Measurements from ENCODE around the gene EIF4A3. TPM values are rescaled to one million over a fixed set of nuclear protein-coding genes. Genes with fewer than 3 reads are reported as not detected.

EIF4A3 gene
- polyA plus RNA-seq (2012; ENCODE audit: low read depth, missing spikeins), result 80.7 TPM

GRCh38 chr17:80147035-80147822, at the start of gene EIF4A3:
Gene EIF4A3 (minus strand): TSS chr17:80147128. CDS start chr17:80146961, 167 bp downstream.
- DNase-seq (ENCODE audit: insufficient read length, low spot score), result peak; percentile 97
- peak; percentile 100 for FAIRE-seq
- TF ChIP-seq SPI1 (IDR thresholded peaks at IDR 0.05; ENCODE audit: low read depth, low read length) (peak; percentile 65), POLR2A (IDR thresholded peaks at IDR 0.05; ENCODE audit: low read depth, low read length) (peak; percentile 75), POU2F2 (IDR thresholded peaks at IDR 0.05; ENCODE audit: low read depth, low read length) (0 out of 2 replicates have a peak, but pooled peaks have one; percentile 44), POLR2AphosphoS5 (IDR thresholded peaks at IDR 0.05; ENCODE audit: low read depth, low read length) (peak; percentile 91), PAX5 (IDR thresholded peaks at IDR 0.05; ENCODE audit: insufficient read depth, low read length, severe bottlenecking) (no peak), TAF1 (IDR thresholded peaks at IDR 0.05; ENCODE audit: low read depth, low read length) (peak; percentile 75)

DNA sequence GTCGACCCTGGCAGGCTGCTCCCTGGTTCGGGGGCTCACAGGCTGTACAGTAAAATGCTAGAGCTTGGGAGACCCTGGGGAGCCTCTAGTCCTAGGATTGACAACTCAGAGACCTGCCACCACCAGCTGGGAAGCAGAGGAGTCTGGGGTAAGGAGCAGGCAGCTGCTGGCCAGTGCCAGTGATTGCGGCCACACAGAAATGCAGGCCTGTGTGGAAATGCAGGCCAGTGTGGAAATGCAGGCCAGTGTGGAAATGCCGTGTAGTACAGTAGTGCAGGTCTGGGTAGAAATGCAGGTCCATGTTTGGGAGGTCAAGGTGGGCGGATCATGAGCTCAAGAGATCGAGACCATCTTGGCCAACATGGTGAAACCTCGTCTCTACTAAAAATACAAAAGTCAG, 49.7 kb upstream of the EIF4A3 start:
- FAIRE-seq, result no peak

GRCh38 chr17:80195671-80196529, 49.0 kb upstream of the EIF4A3 start:
- peak; percentile 5 for FAIRE-seq
- no peak for TF ChIP-seq POLR2AphosphoS5 (IDR thresholded peaks at IDR 0.05; ENCODE audit: low read depth, low read length)
- no peak for TF ChIP-seq POU2F2 (IDR thresholded peaks at IDR 0.05; ENCODE audit: low read depth, low read length)
- TF ChIP-seq TAF1 (IDR thresholded peaks at IDR 0.05; ENCODE audit: low read depth, low read length), result no peak
- peak; percentile 62 for DNase-seq (ENCODE audit: insufficient read length, low spot score)

More for the DNA sequence above, 49.7 kb upstream of the EIF4A3 start:
- DNase-seq (ENCODE audit: insufficient read length, low spot score), result no peak
- TF ChIP-seq TAF1 (IDR thresholded peaks at IDR 0.05; ENCODE audit: low read depth, low read length) (no peak), POLR2A (IDR thresholded peaks at IDR 0.05; ENCODE audit: low read depth, low read length) (no peak), POU2F2 (IDR thresholded peaks at IDR 0.05; ENCODE audit: low read depth, low read length) (no peak), PAX5 (IDR thresholded peaks at IDR 0.05; ENCODE audit: insufficient read depth, low read length, severe bottlenecking) (no peak), POLR2AphosphoS5 (IDR thresholded peaks at IDR 0.05; ENCODE audit: low read depth, low read length) (no peak), SPI1 (IDR thresholded peaks at IDR 0.05; ENCODE audit: low read depth, low read length) (no peak)

DNA sequence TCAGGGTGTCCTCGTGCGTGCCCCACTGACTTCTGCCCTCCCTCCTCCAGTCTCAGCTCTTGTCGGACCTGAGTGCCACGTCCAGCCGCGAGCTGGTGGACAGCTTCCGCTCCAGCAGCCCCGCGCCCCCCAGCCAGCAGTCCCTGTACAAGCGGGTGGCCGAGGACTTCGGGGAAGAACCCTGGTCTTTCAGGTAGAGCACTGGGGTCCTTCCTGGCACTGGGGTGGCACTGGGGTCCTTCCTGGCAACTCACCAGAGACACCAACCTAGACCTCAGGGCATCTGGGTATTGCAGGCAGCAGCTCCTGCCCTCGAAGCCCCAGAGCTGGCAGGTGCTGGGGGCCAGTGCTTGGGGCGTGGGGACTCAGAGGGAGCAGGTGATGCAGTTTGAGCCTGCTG, 48.2 kb upstream of the EIF4A3 start:
- TF ChIP-seq PAX5 (IDR thresholded peaks at IDR 0.05; ENCODE audit: insufficient read depth, low read length, severe bottlenecking) (no peak), POLR2AphosphoS5 (IDR thresholded peaks at IDR 0.05; ENCODE audit: low read depth, low read length) (no peak), POLR2A (IDR thresholded peaks at IDR 0.05; ENCODE audit: low read depth, low read length) (no peak), TAF1 (IDR thresholded peaks at IDR 0.05; ENCODE audit: low read depth, low read length) (no peak), SPI1 (IDR thresholded peaks at IDR 0.05; ENCODE audit: low read depth, low read length) (no peak), POU2F2 (IDR thresholded peaks at IDR 0.05; ENCODE audit: low read depth, low read length) (no peak)
- FAIRE-seq (no peak), DNase-seq (ENCODE audit: insufficient read length, low spot score) (no peak)

GRCh38 chr17:80191865-80192661, 45.1 kb upstream of the EIF4A3 start:
- DNase-seq (ENCODE audit: insufficient read length, low spot score) (no peak), FAIRE-seq (no peak)
- TF ChIP-seq POU2F2 (IDR thresholded peaks at IDR 0.05; ENCODE audit: low read depth, low read length) (no peak), PAX5 (IDR thresholded peaks at IDR 0.05; ENCODE audit: insufficient read depth, low read length, severe bottlenecking) (no peak), SPI1 (IDR thresholded peaks at IDR 0.05; ENCODE audit: low read depth, low read length) (no peak), POLR2AphosphoS5 (IDR thresholded peaks at IDR 0.05; ENCODE audit: low read depth, low read length) (no peak), POLR2A (IDR thresholded peaks at IDR 0.05; ENCODE audit: low read depth, low read length) (no peak), TAF1 (IDR thresholded peaks at IDR 0.05; ENCODE audit: low read depth, low read length) (no peak)

DNA sequence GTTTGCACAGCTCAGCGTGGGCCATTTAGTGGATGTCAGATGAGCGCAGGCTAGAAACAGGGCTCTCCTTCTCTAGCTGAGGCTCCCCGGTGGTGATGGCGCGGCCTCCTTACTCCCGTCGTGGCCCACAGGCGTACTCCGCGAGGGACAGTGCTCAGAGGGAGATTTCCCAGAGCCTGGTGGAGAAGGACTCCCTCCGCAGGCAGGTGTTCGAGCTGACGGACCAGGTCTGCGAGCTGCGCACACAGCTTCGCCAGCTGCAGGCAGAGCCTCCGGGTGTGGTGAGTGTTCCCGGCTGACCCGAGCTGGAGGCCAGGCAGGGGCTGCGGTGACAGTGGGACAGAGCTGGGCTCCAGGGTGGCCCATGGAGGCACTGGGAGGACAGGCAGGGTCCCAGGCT, 44.3 kb upstream of the EIF4A3 start:
- TF ChIP-seq SPI1 (IDR thresholded peaks at IDR 0.05; ENCODE audit: low read depth, low read length), result no peak
- no peak for TF ChIP-seq PAX5 (IDR thresholded peaks at IDR 0.05; ENCODE audit: insufficient read depth, low read length, severe bottlenecking)
- no peak for TF ChIP-seq POU2F2 (IDR thresholded peaks at IDR 0.05; ENCODE audit: low read depth, low read length)
- TF ChIP-seq POLR2AphosphoS5 (IDR thresholded peaks at IDR 0.05; ENCODE audit: low read depth, low read length), result no peak
- no peak for TF ChIP-seq POLR2A (IDR thresholded peaks at IDR 0.05; ENCODE audit: low read depth, low read length)
- DNase-seq (ENCODE audit: insufficient read length, low spot score), result no peak
- FAIRE-seq, result no peak

DNA sequence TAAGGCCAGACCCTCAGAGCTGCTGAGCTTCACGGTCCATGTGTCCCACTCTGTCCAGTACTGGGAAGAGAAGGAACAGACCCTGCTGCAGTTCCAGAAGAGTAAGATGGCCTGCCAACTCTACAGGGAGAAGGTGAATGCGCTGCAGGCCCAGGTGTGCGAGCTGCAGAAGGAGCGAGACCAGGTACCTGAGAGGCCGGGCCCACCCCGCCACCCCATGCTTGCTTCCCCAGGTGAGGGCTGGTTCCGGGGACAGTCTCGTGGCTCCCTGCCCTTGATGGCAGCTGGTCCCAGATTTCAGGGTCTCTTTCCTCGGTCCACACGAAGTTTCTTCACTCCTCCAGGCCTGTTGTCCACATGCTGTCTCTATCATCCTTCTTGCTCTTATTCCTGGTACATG, 43.8 kb upstream of the EIF4A3 start:
- no peak for DNase-seq (ENCODE audit: insufficient read length, low spot score)
- no peak for FAIRE-seq
- TF ChIP-seq PAX5 (IDR thresholded peaks at IDR 0.05; ENCODE audit: insufficient read depth, low read length, severe bottlenecking) (no peak), SPI1 (IDR thresholded peaks at IDR 0.05; ENCODE audit: low read depth, low read length) (no peak), POU2F2 (IDR thresholded peaks at IDR 0.05; ENCODE audit: low read depth, low read length) (no peak), POLR2AphosphoS5 (IDR thresholded peaks at IDR 0.05; ENCODE audit: low read depth, low read length) (no peak), TAF1 (IDR thresholded peaks at IDR 0.05; ENCODE audit: low read depth, low read length) (no peak), POLR2A (IDR thresholded peaks at IDR 0.05; ENCODE audit: low read depth, low read length) (no peak)

DNA sequence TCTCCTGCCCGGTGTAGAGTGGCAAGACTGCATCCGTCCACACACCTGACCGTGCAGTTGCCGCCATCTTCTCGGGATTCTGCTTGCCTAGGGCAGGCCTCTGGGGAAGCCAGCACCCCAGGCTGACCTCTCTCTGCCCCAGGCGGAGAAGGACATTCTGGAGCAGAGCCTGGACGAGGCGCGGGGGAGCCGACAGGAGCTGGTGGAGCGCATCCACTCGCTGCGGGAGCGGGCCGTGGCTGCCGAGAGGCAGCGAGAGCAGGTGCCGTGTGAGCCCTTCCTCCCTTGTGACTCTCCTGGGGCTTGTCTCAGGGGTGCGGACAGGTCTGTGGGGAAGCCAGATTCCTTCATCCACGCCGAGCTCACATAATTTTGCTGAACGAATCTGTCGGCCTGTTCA, 42.7 kb upstream of the EIF4A3 start:
- DNase-seq (ENCODE audit: insufficient read length, low spot score), result no peak
- no peak for TF ChIP-seq SPI1 (IDR thresholded peaks at IDR 0.05; ENCODE audit: low read depth, low read length)
- no peak for TF ChIP-seq PAX5 (IDR thresholded peaks at IDR 0.05; ENCODE audit: insufficient read depth, low read length, severe bottlenecking)
- no peak for TF ChIP-seq POU2F2 (IDR thresholded peaks at IDR 0.05; ENCODE audit: low read depth, low read length)
- TF ChIP-seq POLR2AphosphoS5 (IDR thresholded peaks at IDR 0.05; ENCODE audit: low read depth, low read length), result no peak
- no peak for TF ChIP-seq POLR2A (IDR thresholded peaks at IDR 0.05; ENCODE audit: low read depth, low read length)
- TF ChIP-seq TAF1 (IDR thresholded peaks at IDR 0.05; ENCODE audit: low read depth, low read length), result no peak
- no peak for FAIRE-seq
